Measurements from ENCODE around the gene GALNT4.

Gene GALNT4

DNA sequence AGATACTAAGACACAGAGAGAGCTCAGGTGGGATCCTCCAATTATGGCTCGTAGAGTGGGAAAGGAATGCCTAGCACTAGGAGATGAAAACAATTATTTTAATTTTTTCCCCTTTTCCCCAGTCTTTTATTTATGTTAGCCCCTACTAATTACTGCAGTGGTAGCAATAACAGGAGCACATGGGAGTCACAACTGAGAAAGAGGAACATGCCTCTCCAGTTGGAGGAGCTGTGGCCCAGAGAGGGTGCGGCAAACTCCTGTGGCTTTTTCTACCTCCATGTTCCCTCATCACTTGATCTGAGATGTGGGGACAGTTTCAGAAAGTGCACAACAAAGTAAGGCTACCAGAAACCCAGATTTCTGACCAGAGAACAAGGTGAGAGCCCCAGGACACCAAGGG lies 27.2 kb upstream of the GALNT4 start:
- Histone ChIP-seq H3K4me3 (ENCODE audit: low read length in 2 of 2) (no peak overlapping the region), H3K4me1 (ENCODE audit: control insufficient read depth, insufficient read depth, low read length) (no peaks in the 10 kb centered on the region), H3K9ac (ENCODE audit: low read length in 2 of 2) (no peak overlapping the region), H3K27ac (ENCODE audit: low read length) (no peak overlapping the region), H3K9me3 (ENCODE audit: control insufficient read depth in 2 of 2, low read length in 2 of 2) (no peaks in the 10 kb centered on the region), H3K27me3 (ENCODE audit: control insufficient read depth in 1 of 2, insufficient read depth in 2 of 2, low read length in 2 of 2) (no peaks in the 10 kb centered on the region), H3K36me3 (ENCODE audit: control insufficient read depth in 2 of 2, insufficient read depth in 2 of 2, low read length in 2 of 2) (no peaks in the 10 kb centered on the region)

DNA sequence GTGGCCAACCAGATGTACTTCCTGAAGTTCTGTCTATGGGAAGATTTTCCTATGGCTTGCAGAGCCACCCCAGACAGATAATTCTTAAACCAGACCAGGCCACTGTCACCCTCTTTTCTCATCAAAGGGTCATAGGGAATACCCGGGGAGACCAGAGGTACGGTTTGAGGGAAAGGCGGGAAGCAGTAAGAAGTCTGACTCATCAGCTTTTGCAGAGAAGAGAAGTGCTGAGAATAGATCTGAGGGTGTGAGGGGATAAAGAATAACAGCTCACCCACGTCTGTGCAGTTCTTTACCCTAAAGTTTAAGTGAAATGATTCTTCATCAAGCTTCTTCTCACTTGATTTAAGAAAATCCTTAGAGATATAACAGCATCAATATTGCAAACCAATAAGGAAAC lies 22.5 kb upstream of the GALNT4 start:
- no peaks in the 10 kb centered on the region for H3K27me3 ChIP-seq (ENCODE audit: control insufficient read depth in 1 of 2, insufficient read depth in 2 of 2, low read length in 2 of 2)
- H3K36me3 ChIP-seq (ENCODE audit: control insufficient read depth in 2 of 2, insufficient read depth in 2 of 2, low read length in 2 of 2): no peaks in the 10 kb centered on the region
- no peak overlapping the region for H3K4me3 ChIP-seq (ENCODE audit: low read length in 2 of 2)
- peaks cover 5% of the 10 kb centered on the region for H3K4me1 ChIP-seq (ENCODE audit: control insufficient read depth, insufficient read depth, low read length)
- no peak overlapping the region for H3K9ac ChIP-seq (ENCODE audit: low read length in 2 of 2)
- no peak overlapping the region for H3K27ac ChIP-seq (ENCODE audit: low read length)
- H3K9me3 ChIP-seq (ENCODE audit: control insufficient read depth in 2 of 2, low read length in 2 of 2): no peaks in the 10 kb centered on the region

DNA sequence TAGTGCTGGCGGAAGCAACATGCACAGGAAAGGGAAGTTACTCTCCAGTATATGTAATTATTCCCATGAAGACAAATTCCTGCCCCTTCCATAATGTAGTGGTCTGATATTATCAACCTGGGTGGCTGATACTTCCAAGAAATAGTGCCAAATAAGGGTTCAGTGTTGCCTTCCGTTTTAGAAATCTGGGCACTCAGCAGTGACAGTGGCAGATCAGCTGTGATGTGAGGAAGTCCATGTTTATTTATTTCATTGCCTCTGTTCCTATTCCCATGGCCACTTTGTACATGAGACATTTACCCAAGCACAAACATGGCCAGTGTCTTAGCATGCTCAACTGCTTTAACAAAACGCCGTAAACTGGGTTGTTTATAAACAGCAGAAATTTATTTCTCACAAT lies 21.6 kb upstream of the GALNT4 start:
- no peak overlapping the region for H3K4me3 ChIP-seq (ENCODE audit: low read length in 2 of 2)
- peaks cover 5% of the 10 kb centered on the region for H3K4me1 ChIP-seq (ENCODE audit: control insufficient read depth, insufficient read depth, low read length)
- H3K9ac ChIP-seq (ENCODE audit: low read length in 2 of 2): no peak overlapping the region
- no peak overlapping the region for H3K27ac ChIP-seq (ENCODE audit: low read length)
- no peaks in the 10 kb centered on the region for H3K9me3 ChIP-seq (ENCODE audit: control insufficient read depth in 2 of 2, low read length in 2 of 2)
- no peaks in the 10 kb centered on the region for H3K27me3 ChIP-seq (ENCODE audit: control insufficient read depth in 1 of 2, insufficient read depth in 2 of 2, low read length in 2 of 2)
- no peaks in the 10 kb centered on the region for H3K36me3 ChIP-seq (ENCODE audit: control insufficient read depth in 2 of 2, insufficient read depth in 2 of 2, low read length in 2 of 2)

DNA sequence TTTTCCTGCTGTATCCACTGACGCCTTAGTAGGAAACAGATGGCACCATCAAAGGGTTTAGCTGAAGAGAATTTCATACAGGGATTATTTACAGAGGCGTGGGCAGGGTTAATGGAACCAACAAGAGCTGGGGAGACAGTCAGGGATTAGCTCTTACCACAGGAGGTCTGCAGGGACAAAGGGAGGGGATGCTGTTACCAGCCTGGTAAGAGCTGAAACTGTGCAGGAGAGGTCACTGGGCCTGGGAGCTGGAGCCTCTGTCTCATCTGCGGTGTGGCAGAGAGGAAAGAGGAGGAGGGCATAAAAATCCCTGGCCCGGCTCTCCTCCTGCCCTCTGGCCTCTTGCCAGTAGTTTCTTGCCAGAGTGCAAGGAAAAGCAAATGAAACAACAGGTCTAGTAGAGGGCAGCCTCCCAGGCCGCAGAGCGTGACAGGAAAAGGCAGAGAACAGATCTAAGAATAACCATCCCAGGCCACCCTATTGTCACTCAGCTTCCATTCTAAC lies 20.1 kb upstream of the GALNT4 start:
- Histone ChIP-seq H3K36me3 (ENCODE audit: control insufficient read depth in 2 of 2, insufficient read depth in 2 of 2, low read length in 2 of 2) (no peaks in the 10 kb centered on the region), H3K27ac (ENCODE audit: low read length) (no peak overlapping the region), H3K4me3 (ENCODE audit: low read length in 2 of 2) (no peak overlapping the region), H3K9ac (ENCODE audit: low read length in 2 of 2) (no peak overlapping the region), H3K27me3 (ENCODE audit: control insufficient read depth in 1 of 2, insufficient read depth in 2 of 2, low read length in 2 of 2) (no peaks in the 10 kb centered on the region), H3K9me3 (ENCODE audit: control insufficient read depth in 2 of 2, low read length in 2 of 2) (no peaks in the 10 kb centered on the region), H3K4me1 (ENCODE audit: control insufficient read depth, insufficient read depth, low read length) (peaks cover 5% of the 10 kb centered on the region)

DNA sequence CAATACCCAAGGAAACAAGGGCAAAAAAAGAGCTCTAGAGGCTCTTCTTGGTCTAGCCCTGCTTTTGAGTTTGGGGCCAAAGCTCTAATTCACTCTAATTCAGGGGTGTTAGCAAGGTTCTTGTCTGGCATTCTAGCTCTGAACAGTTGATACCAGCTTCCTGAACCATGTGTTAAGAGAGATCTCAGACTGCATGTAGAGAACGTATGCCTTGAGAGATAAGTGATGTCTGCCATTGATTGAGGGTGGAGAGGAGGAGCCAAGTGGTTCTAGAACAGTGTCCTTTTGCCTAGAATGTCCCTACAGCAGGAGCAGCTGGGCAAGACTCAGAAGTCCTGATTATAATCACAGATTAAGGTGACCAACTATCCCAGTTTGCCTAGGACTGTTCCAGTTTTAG lies 19.4 kb upstream of the GALNT4 start:
- no peaks in the 10 kb centered on the region for H3K27me3 ChIP-seq (ENCODE audit: control insufficient read depth in 1 of 2, insufficient read depth in 2 of 2, low read length in 2 of 2)
- no peak overlapping the region for H3K4me3 ChIP-seq (ENCODE audit: low read length in 2 of 2)
- H3K27ac ChIP-seq (ENCODE audit: low read length): no peak overlapping the region
- H3K9me3 ChIP-seq (ENCODE audit: control insufficient read depth in 2 of 2, low read length in 2 of 2): no peaks in the 10 kb centered on the region
- peaks cover 5% of the 10 kb centered on the region for H3K4me1 ChIP-seq (ENCODE audit: control insufficient read depth, insufficient read depth, low read length)
- H3K9ac ChIP-seq (ENCODE audit: low read length in 2 of 2): no peak overlapping the region
- no peaks in the 10 kb centered on the region for H3K36me3 ChIP-seq (ENCODE audit: control insufficient read depth in 2 of 2, insufficient read depth in 2 of 2, low read length in 2 of 2)

GRCh38 chr12:89542912-89543592 lies 18.5 kb upstream of the GALNT4 start:
- Histone ChIP-seq H3K36me3 (ENCODE audit: control insufficient read depth in 2 of 2, insufficient read depth in 2 of 2, low read length in 2 of 2) (no peaks in the 10 kb centered on the region), H3K27ac (ENCODE audit: low read length) (no peak overlapping the region), H3K4me1 (ENCODE audit: control insufficient read depth, insufficient read depth, low read length) (peaks cover 5% of the 10 kb centered on the region), H3K9ac (ENCODE audit: low read length in 2 of 2) (no peak overlapping the region), H3K9me3 (ENCODE audit: control insufficient read depth in 2 of 2, low read length in 2 of 2) (no peaks in the 10 kb centered on the region), H3K27me3 (ENCODE audit: control insufficient read depth in 1 of 2, insufficient read depth in 2 of 2, low read length in 2 of 2) (no peaks in the 10 kb centered on the region), H3K4me3 (ENCODE audit: low read length in 2 of 2) (no peak overlapping the region)

GRCh38 chr12:89542236-89542635 lies 17.6 kb upstream of the GALNT4 start:
- H3K4me1 ChIP-seq (ENCODE audit: control insufficient read depth, insufficient read depth, low read length): peaks cover 5% of the 10 kb centered on the region

DNA sequence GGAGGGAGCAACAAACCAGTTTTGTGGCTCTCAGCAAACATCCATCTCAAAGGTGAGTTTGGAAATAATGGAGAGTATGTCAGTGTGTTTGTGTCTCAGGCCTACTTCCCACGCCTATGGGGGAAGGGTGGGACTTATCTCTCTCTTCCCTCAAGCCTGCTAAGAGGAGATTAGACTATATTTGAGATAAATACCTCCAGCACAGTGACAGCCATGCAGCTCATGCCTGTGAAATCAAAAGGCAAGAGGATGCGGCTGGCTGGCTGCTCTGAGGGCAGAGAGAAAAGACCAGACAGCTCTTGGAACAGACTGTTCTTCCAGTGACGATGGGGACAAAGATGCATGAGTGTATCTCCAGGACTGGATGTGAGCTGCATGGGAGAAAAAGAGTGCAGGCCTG lies 16.0 kb upstream of the GALNT4 start:
- peaks cover 5% of the 10 kb centered on the region for H3K4me1 ChIP-seq (ENCODE audit: control insufficient read depth, insufficient read depth, low read length)
- no peaks in the 10 kb centered on the region for H3K27me3 ChIP-seq (ENCODE audit: control insufficient read depth in 1 of 2, insufficient read depth in 2 of 2, low read length in 2 of 2)
- H3K4me3 ChIP-seq (ENCODE audit: low read length in 2 of 2): no peak overlapping the region
- H3K36me3 ChIP-seq (ENCODE audit: control insufficient read depth in 2 of 2, insufficient read depth in 2 of 2, low read length in 2 of 2): no peaks in the 10 kb centered on the region
- no peak overlapping the region for H3K27ac ChIP-seq (ENCODE audit: low read length)
- H3K9ac ChIP-seq (ENCODE audit: low read length in 2 of 2): no peak overlapping the region
- H3K9me3 ChIP-seq (ENCODE audit: control insufficient read depth in 2 of 2, low read length in 2 of 2): no peaks in the 10 kb centered on the region

More at GRCh38 chr12:89542236-89542635, 17.6 kb upstream of the GALNT4 start:
- Histone ChIP-seq H3K27me3 (ENCODE audit: control insufficient read depth in 1 of 2, insufficient read depth in 2 of 2, low read length in 2 of 2) (no peaks in the 10 kb centered on the region), H3K4me3 (ENCODE audit: low read length in 2 of 2) (no peak overlapping the region), H3K9ac (ENCODE audit: low read length in 2 of 2) (no peak overlapping the region), H3K36me3 (ENCODE audit: control insufficient read depth in 2 of 2, insufficient read depth in 2 of 2, low read length in 2 of 2) (no peaks in the 10 kb centered on the region), H3K9me3 (ENCODE audit: control insufficient read depth in 2 of 2, low read length in 2 of 2) (no peaks in the 10 kb centered on the region), H3K27ac (ENCODE audit: low read length) (no peak overlapping the region)

- Histone ChIP-seq H3K9me3 (ENCODE audit: control insufficient read depth in 2 of 2, low read length in 2 of 2) (no peaks in the 10 kb centered on the region), H3K4me1 (ENCODE audit: control insufficient read depth, insufficient read depth, low read length) (peaks cover 2% of the 10 kb centered on the region), H3K27ac (ENCODE audit: low read length) (no peak overlapping the region), H3K27me3 (ENCODE audit: control insufficient read depth in 1 of 2, insufficient read depth in 2 of 2, low read length in 2 of 2) (no peaks in the 10 kb centered on the region), H3K9ac (ENCODE audit: low read length in 2 of 2) (no peak overlapping the region), H3K4me3 (ENCODE audit: low read length in 2 of 2) (no peak overlapping the region), H3K36me3 (ENCODE audit: control insufficient read depth in 2 of 2, insufficient read depth in 2 of 2, low read length in 2 of 2) (no peaks in the 10 kb centered on the region)
These were observed 15.0 kb upstream of the GALNT4 start for GRCh38 chr12:89539426-89540223.

DNA sequence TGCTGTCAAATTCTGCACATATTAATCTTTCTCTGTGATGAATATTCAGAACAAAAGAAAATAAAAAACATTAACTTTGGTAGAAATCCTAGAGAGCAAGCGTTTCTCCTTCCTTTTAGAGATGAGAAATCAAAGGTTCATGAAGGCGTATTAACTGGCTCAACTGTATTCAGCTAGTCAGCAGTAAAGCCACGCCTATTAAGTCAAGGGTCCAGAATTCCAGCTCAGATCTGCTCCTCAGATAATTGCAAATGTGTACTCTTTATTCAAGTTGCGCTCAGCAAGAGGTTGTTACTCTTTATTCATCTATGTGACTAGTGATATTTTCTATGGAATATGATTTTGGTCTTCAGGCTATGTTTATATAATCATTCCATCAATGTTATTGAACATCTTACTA lies 14.3 kb upstream of the GALNT4 start:
- no peak overlapping the region for H3K27ac ChIP-seq (ENCODE audit: low read length)
- H3K9ac ChIP-seq (ENCODE audit: low read length in 2 of 2): no peak overlapping the region
- H3K36me3 ChIP-seq (ENCODE audit: control insufficient read depth in 2 of 2, insufficient read depth in 2 of 2, low read length in 2 of 2): no peaks in the 10 kb centered on the region
- no peaks in the 10 kb centered on the region for H3K4me1 ChIP-seq (ENCODE audit: control insufficient read depth, insufficient read depth, low read length)
- no peak overlapping the region for H3K4me3 ChIP-seq (ENCODE audit: low read length in 2 of 2)
- H3K27me3 ChIP-seq (ENCODE audit: control insufficient read depth in 1 of 2, insufficient read depth in 2 of 2, low read length in 2 of 2): no peaks in the 10 kb centered on the region
- H3K9me3 ChIP-seq (ENCODE audit: control insufficient read depth in 2 of 2, low read length in 2 of 2): no peaks in the 10 kb centered on the region

DNA sequence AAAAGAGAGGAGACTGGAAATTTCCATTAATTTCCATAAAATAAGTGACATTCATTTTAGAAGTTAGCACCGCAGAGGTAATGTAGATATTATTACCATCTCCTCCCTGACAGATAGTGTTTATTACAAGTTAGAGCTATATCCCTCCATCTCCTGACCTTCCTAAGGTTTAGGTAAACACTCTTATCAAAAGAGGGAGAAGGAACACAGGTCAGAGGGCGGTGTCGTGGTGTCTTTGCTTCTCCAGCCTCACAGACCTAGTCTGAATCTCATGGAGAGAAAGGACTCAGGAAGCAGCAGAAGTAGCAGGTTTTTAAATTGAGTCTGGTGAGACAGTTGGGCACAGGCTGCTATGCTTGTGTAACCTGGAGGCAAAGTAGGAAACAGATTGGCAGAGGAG lies 12.8 kb upstream of the GALNT4 start:
- no peaks in the 10 kb centered on the region for H3K27me3 ChIP-seq (ENCODE audit: control insufficient read depth in 1 of 2, insufficient read depth in 2 of 2, low read length in 2 of 2)
- no peaks in the 10 kb centered on the region for H3K36me3 ChIP-seq (ENCODE audit: control insufficient read depth in 2 of 2, insufficient read depth in 2 of 2, low read length in 2 of 2)
- no peaks in the 10 kb centered on the region for H3K9me3 ChIP-seq (ENCODE audit: control insufficient read depth in 2 of 2, low read length in 2 of 2)
- no peak overlapping the region for H3K9ac ChIP-seq (ENCODE audit: low read length in 2 of 2)
- H3K27ac ChIP-seq (ENCODE audit: low read length): no peak overlapping the region
- H3K4me3 ChIP-seq (ENCODE audit: low read length in 2 of 2): no peak overlapping the region
- H3K4me1 ChIP-seq (ENCODE audit: control insufficient read depth, insufficient read depth, low read length): no peaks in the 10 kb centered on the region
